ENCODE data around the gene THADA.
"Not testable (repeated sequence)": the region's sequence is repeated elsewhere in the genome, so short reads cannot be mapped to it uniquely, and the experiment has no call there.

THADA gene

GRCh38 chr2:43604674-43605073 lies 8.8 kb upstream of the THADA start:
- no peak for DNase-seq

DNA sequence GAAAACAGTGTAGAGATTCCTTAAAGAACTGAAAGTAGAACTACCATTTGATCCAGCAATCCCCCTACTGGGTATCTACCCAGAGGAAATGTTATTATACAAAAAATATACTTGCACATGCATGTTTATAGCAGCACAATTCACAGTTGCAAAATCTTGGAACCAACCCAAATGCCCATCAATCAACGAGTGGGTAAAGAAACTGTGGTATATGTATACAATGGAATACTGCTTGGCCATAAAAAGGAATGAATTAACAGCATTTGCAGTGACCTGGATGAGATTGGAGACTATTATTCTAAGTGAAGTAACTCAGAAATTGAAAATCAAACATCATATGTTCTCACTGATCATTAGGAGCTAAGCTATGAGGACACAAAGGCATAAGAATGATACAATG lies 4.8 kb upstream of the THADA start:
- DNase-seq, result not testable (repeated sequence)

GRCh38 chr2:43594875-43595274 lies 963 bp downstream of the THADA start:
- DNase-seq, result no peak

DNA sequence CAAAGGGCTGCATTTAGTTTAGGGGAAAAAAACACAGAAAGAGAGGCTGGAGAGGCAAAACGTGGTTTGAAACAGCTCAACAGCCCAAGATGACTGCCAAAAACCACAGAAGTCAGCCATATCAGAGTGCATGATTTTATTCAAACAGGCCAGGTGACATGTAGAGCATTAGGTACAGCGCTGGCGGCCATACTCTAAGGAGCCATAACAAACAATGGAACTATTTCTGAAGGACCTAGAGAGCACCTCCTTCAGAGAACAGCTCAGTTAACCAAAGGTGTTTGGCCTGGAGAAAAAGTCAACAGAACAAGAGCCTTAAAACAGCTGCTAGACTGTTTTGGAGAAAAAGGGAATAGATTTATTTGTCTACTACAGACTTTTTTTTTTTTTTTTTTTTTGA lies 2.6 kb downstream of the THADA start:
- DNase-seq, result no peak

GRCh38 chr2:43592443-43592842 lies 3.4 kb downstream of the THADA start:
- no peak for DNase-seq

GRCh38 chr2:43585708-43586107 lies 10.1 kb downstream of the THADA start:
- no peak for DNase-seq

GRCh38 chr2:43579275-43579981 lies 16.4 kb downstream of the THADA start:
- no peak for DNase-seq

GRCh38 chr2:43576981-43577892 lies 18.6 kb downstream of the THADA start:
- DNase-seq, result peak; percentile 39

DNA sequence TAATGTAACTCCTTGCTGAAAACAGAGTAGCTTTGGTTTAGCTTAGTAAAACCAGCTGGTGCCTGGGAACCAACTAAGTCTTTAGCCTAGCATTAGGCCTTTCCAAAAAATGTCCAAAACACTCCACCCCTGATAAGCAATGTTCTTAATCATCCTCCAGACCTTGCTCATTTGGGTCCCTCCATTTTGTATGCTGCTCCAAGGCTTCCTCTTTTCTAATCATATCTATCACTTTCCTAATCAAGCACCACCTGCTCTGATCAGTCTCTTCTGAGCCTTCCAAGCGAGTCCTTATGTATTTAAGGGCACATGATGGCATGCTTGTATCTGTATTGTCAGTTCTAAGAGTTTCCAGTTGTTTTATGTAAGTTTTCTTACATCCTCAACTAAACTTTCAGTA lies 23.6 kb downstream of the THADA start:
- DNase-seq, result no peak

DNA sequence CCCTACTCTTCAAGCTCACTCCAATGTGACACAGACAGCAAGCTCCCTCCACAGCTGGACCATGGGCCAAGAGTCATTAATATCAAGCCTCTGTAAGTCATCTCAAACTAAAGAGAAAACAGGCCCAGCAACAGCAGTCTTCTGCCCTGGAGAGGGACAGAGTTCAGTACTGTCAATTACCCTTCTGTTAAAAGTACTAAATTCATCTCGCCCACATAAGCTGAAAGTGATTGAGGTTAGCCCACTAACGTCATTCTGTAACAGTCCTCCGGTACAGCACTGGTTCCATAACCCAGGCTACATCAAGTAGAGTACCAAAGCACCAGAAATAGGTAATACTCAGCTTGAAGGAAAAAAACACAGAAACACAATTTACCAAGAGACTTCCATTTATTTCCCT lies 25.9 kb downstream of the THADA start:
- DNase-seq, result no peak

DNA sequence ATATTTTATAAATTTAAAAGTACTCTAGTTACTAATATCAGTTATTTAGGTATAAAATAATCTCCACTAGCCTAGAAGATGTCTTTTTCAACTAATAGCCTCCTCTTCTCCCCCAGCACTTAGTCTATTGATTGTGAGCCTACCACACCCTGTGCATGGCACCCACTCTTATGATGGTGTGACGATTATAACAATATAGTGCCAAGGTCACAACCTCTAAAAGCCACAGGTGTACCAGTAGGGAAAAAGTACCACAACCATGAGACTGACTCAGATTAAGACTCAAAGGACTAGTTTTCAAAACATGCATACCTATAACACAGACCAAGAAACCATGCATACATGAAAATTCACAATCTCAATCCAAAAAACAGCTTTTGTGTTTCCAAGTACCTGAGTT lies 27.6 kb downstream of the THADA start:
- DNase-seq, result no peak

DNA sequence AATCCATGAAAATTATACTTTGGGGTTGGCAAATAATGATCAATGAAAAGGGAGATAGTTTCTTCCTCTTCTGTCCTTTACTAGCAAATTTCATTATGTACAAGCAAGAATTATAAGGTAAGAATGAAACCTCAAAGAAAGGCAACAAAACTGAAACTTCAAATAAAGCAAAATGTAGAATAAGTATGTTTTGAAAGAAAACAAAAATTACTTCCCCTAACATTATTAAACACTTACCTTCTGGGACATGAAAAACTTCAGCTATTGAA lies 29.4 kb downstream of the THADA start:
- no peak for DNase-seq

- no peak for DNase-seq
Observed at GRCh38 chr2:43563679-43564078, 32.2 kb downstream of the THADA start.

- no peak for DNase-seq
Observed at GRCh38 chr2:43560231-43560547, 35.6 kb downstream of the THADA start.

DNA sequence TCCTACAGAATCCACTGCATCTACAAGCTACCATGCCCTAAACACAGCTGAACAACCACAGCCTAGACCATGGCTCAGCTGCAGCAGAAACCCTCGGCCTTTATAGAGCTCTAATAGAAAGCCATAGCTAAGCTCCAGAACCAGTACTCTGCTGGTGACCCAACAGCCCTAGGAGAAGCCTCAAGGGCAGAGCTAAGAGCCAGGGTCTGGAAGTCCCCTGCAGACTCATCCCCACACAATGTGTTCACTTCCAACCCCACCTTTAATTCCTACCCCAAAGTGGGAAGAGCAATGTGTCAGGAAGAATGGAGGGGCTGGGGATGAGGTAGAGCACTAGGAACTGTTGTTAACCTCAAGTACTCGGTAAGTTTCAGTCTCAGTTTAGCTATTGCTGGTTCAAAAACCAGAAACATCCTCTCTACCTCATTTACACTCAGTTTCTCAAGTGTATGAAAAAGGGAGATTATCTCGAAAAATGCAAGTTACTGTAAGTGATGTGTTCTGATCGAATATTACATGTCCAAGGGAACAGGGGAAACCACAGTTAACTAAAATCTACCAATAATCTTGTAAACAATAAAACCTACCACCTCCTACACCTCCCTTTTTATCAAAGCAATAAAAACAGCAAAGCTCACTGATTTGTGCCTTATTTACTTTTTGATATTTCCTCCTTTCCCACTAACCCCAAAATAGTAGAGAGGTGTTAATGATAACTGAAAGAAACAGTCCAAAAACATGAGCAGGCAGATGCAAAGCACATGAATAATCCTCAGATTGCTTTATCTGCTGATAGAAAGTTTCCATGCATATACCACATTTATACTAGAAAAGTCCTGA lies 36.2 kb downstream of the THADA start:
- DNase-seq, result no peak

DNA sequence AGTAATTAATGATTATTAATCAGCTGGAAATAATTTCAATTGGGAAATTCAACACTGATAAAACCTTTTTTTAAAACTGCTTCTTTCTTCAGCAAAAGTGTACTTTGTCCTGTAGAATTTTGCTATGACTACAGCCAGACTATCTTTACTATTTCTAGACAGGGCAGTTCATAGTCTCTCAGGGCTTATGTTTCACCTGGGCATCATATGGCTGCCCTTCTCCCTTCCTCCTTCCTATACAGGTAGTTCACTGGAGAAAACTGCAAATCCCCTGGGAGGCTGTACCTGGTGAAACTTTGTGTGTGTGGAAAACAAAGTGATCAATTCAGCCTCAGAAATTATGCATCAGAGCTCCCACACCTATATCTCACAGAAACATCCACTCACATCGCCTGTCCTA lies 38.6 kb downstream of the THADA start:
- DNase-seq, result no peak

- DNase-seq, result no peak
Observed at GRCh38 chr2:43556256-43556655, 39.6 kb downstream of the THADA start.

DNA sequence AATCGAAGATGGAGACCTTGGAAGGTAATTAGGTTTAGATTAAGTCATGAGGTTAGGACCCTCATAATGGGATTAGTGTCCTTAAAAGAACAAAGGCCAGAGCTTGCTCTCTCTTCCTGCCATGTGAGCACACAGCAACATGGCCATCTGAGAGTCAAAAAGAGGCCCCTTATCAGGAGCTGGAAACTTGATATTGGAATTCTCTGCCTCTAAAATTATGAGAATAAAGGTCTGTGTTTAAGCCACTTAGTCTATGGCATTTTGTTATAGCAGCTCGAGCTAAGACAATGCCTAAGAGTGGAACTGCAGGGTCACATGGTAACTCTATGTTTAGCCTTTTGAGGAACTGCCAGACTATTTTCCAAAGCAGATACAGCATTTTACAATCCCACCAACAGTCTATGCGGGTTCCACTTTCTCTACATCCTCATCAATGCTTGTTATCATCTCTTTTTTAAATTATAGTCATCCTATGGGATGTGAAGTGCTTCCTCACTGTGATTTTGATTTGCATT lies 42.4 kb downstream of the THADA start:
- DNase-seq, result no peak

DNA sequence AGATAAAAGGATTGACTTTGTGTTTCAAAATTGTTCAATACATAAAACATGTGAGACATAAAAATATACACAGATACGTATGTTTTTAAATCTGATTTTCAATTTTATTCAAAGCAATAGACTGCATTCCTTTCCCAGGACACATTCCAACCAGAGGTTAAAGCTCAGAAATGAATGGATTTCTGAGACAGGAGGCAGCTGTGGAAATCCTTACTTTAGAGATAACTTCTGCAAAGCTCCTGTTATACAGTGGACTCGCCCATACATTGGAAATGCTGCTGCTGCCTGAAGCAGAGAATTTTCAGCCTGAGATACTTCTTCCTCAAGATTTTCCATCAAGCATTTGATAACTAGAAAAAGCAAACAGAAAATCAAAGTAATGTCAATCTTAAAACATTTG lies 43.8 kb downstream of the THADA start:
- no peak for DNase-seq

- not testable (repeated sequence) for DNase-seq
Observed at GRCh38 chr2:43548381-43548780, 47.5 kb downstream of the THADA start.

- peak; percentile 51 for DNase-seq
Observed at GRCh38 chr2:43542285-43542933, 53.4 kb downstream of the THADA start.

- no peak for DNase-seq
Observed at GRCh38 chr2:43541165-43541564, 54.7 kb downstream of the THADA start.

Measured in CD4-positive, alpha-beta T cell treated with Interleukin-4 for 4 hours (primary cell).